ENCODE measurements around the gene BCAT1. TPM values are rescaled to one million over a fixed set of nuclear protein-coding genes. Genes with fewer than 3 reads are reported as not detected.
"Not testable (repeated sequence)": the region's sequence is repeated elsewhere in the genome, so short reads cannot be mapped to it uniquely, and the experiment has no call there.

Gene BCAT1
- polyA plus RNA-seq, 1 experiment, result 61.1 TPM

DNA sequence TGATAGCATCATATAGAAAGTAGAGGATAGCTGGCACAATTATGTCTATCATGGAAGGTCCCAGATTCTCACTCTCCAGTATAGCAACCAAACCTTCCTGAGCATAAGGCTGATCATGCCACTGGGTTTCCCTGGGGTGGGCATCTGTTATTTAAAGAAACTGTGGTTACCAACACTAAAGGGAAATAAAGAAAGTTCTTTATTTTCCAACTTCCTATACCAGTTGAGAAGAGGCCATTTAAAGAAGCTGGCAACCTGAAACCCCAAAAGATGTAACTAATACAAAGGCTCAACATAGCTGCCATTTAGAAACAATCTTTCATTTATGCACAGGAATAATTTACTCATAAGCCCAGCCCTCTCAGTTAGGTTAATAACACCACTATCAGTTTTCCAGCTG, 3.1 kb downstream of the BCAT1 start:
- no peaks in the 10 kb centered on the region for H3K27me3 ChIP-seq (ENCODE audit: control insufficient read depth, insufficient read depth, low read length)
- POLR2A ChIA-PET, result interaction anchor here (1.1 to 2.6 kb wide), 2 partner anchors 29 to 36 kb away, joined by 5 to 24 read pairs; no protein-coding TSS in a partner anchor
- peak overlapping the region; percentile 86 for H3K4me3 ChIP-seq (ENCODE audit: low read depth, low read length)
- CTCF ChIA-PET, result interaction anchor here (1.1 to 1.4 kb wide), 2 partner anchors 46 to 442 kb away, joined by 3 to 5 read pairs; no protein-coding TSS in a partner anchor
- TF ChIP-seq, protein P1, sequence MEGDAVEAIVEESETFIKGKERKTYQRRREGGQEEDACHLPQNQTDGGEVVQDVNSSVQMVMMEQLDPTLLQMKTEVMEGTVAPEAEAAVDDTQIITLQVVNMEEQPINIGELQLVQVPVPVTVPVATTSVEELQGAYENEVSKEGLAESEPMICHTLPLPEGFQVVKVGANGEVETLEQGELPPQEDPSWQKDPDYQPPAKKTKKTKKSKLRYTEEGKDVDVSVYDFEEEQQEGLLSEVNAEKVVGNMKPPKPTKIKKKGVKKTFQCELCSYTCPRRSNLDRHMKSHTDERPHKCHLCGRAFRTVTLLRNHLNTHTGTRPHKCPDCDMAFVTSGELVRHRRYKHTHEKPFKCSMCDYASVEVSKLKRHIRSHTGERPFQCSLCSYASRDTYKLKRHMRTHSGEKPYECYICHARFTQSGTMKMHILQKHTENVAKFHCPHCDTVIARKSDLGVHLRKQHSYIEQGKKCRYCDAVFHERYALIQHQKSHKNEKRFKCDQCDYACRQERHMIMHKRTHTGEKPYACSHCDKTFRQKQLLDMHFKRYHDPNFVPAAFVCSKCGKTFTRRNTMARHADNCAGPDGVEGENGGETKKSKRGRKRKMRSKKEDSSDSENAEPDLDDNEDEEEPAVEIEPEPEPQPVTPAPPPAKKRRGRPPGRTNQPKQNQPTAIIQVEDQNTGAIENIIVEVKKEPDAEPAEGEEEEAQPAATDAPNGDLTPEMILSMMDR (IDR thresholded peaks at IDR 0.05; ENCODE audit: low read depth, low read length), result no peak
- no peak overlapping the region for H3K27ac ChIP-seq (ENCODE audit: low read depth, low read length)
- H3K9me3 ChIP-seq (ENCODE audit: control insufficient read depth, insufficient read depth, low read length), result no peaks in the 10 kb centered on the region
- no peak for DNase-seq (ENCODE audit: low read depth, low spot score)

DNA sequence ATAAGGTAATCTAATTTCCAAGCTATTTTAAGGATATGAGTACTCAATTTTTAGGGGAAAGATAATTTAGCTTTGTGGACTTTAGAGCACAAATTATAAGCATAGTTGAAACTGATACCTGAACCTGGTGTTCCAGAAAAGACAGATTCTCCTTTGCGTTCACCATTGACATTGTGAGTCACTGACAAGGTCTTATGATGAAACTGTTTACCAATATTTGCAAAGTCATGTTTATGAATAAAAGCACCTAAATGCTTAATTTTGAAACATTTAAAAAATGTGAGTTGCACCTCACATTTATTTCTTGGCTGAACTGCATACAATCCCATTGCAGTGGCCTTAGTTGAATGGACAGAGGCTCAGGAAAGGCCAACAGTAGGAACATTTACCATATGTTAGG, 3.9 kb downstream of the BCAT1 start:
- Histone ChIP-seq H3K27me3 (ENCODE audit: control insufficient read depth, insufficient read depth, low read length) (no peaks in the 10 kb centered on the region), H3K4me3 (ENCODE audit: low read depth, low read length) (no peak overlapping the region), H3K9me3 (ENCODE audit: control insufficient read depth, insufficient read depth, low read length) (no peaks in the 10 kb centered on the region), H3K27ac (ENCODE audit: low read depth, low read length) (no peak overlapping the region)
- ChIA-PET CTCF (no interaction called here), POLR2A (interaction anchor here (2.6 kb wide), 1 partner anchor 35 kb away, joined by 24 read pairs; no protein-coding TSS in a partner anchor)
- TF ChIP-seq, protein P1 (IDR thresholded peaks at IDR 0.05; ENCODE audit: low read depth, low read length), result no peak
- no peak for DNase-seq (ENCODE audit: low read depth, low spot score)

DNA sequence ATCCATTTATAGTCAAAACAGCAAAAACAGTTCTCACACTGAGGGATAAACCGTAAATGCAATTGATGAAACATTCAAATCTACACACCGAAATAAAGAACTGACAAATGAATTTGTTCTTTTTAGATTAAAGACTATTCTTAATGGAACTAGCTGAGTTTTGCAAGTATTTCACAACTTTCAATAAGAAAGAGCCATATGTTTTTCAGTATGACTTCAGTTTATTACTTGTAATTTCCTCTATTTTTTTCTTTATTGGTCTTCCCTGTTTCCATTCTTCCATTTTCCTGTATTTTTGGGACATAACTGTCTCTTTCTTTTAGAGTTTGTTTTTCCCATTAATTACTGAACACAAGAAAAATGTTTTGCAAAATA, 4.3 kb downstream of the BCAT1 start:
- no peak for DNase-seq (ENCODE audit: low read depth, low spot score)
- TF ChIP-seq, protein P1 (IDR thresholded peaks at IDR 0.05; ENCODE audit: low read depth, low read length), result no peak
- CTCF ChIA-PET, result no interaction called here
- POLR2A ChIA-PET, result no interaction called here
- Histone ChIP-seq H3K9me3 (ENCODE audit: control insufficient read depth, insufficient read depth, low read length) (no peaks in the 10 kb centered on the region), H3K27ac (ENCODE audit: low read depth, low read length) (no peak overlapping the region), H3K4me3 (ENCODE audit: low read depth, low read length) (no peak overlapping the region), H3K27me3 (ENCODE audit: control insufficient read depth, insufficient read depth, low read length) (no peaks in the 10 kb centered on the region)

DNA sequence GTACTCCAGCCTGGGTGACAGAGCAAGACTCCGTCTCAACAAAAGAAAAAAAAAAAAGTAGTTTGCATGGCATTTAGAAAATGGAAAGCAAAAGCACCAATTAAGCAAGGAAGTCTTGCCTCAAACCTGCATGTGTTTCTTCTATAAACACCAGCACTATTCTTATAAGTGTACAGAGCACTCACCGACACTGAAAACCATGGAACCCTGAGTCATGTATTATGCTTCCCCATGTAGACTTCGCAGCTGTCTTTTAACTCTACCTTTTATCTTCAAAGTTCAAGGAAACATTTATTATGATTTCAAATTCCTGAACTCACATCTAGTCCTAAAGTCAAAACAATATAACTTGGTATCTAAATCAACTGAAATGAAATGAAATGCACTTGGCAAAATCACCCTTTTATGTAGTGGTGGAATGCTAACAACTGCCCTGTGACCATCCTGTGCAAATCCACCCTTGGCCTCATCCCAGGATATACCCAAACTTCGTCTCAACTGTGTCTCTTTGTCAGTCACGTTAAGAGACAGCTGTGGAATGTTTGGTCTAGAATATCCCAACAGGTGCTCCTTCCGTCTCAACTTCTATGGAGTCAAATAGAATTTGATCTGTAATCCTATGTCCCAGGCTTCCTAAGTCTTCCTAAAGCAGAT, 4.8 kb downstream of the BCAT1 start:
- no peaks in the 10 kb centered on the region for H3K27me3 ChIP-seq (ENCODE audit: control insufficient read depth, insufficient read depth, low read length)
- H3K9me3 ChIP-seq (ENCODE audit: control insufficient read depth, insufficient read depth, low read length), result no peaks in the 10 kb centered on the region
- DNase-seq (ENCODE audit: low read depth, low spot score), result no peak
- TF ChIP-seq, protein P1 (IDR thresholded peaks at IDR 0.05; ENCODE audit: low read depth, low read length), result no peak
- H3K27ac ChIP-seq (ENCODE audit: low read depth, low read length), result no peak overlapping the region
- ChIA-PET CTCF (no interaction called here), POLR2A (interaction anchor here (1.0 kb wide), 1 partner anchor 33 kb away, joined by 4 read pairs; no protein-coding TSS in a partner anchor)
- H3K4me3 ChIP-seq (ENCODE audit: low read depth, low read length), result no peak overlapping the region

DNA sequence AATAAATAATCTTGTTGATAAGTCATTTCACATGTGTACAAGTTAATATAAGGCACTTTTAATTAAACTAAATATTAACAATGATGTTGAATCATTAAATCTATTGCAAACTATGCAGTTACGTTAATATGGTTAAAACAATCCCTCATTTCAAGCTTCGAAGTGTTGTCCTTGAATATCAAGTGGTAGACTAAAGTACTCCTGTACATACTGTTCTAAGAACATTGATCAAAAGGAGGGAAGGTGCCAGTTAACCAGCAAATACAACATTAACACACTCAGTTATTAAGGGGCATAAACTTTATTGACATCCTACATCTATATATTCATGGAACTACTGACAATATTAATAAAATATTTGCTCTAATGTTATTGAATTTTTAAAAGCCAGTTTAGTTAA, 8.7 kb downstream of the BCAT1 start:
- no peak overlapping the region for H3K27ac ChIP-seq (ENCODE audit: low read depth, low read length)
- ChIA-PET POLR2A (no interaction called here), CTCF (no interaction called here)
- no peaks in the 10 kb centered on the region for H3K9me3 ChIP-seq (ENCODE audit: control insufficient read depth, insufficient read depth, low read length)
- TF ChIP-seq, protein P1 (IDR thresholded peaks at IDR 0.05; ENCODE audit: low read depth, low read length), result no peak
- no peaks in the 10 kb centered on the region for H3K27me3 ChIP-seq (ENCODE audit: control insufficient read depth, insufficient read depth, low read length)
- DNase-seq (ENCODE audit: low read depth, low spot score), result no peak
- no peak overlapping the region for H3K4me3 ChIP-seq (ENCODE audit: low read depth, low read length)

DNA sequence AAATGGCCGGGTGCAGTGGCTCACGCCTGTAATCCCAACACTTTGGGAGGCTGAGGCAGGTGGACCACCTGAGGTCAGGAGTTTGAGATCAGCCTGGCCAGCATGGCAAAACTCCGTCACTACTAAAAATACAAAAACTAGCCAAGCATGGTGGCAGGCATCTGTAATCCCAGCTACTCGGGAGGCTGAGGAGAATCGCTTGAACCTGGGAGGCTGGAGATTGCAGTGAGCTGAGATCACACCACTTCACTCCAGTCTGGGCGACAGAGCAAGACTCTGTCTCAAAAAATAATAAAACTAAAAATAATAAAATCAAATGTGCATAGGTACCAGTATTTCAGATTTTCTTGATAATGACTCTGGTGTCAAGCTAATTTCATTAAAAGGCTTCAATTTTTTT, 9.3 kb downstream of the BCAT1 start:
- CTCF ChIA-PET; H3K27me3 ChIP-seq (ENCODE audit: control insufficient read depth, insufficient read depth, low read length); POLR2A ChIA-PET: not testable (repeated sequence)

More for the DNA sequence above, 9.3 kb downstream of the BCAT1 start:
- H3K9me3 ChIP-seq (ENCODE audit: control insufficient read depth, insufficient read depth, low read length); H3K27ac ChIP-seq (ENCODE audit: low read depth, low read length); DNase-seq (ENCODE audit: low read depth, low spot score); H3K4me3 ChIP-seq (ENCODE audit: low read depth, low read length): not testable (repeated sequence)
